Prostate gland (tissue), 2 donors: Measurements from ENCODE around the gene CASKIN1. TPM values are rescaled to one million over a fixed set of nuclear protein-coding genes. Genes with fewer than 3 reads are reported as not detected.

Source experiments
- DNase-seq: peaks from one replicate; pipeline ENCODE4 v3.0.0-alpha.2; 2019; ENCODE audit warnings: low spot score
- H3K27ac ChIP-seq, 2 donors: fragments of 200-600 bp; sonication (generic); 2 replicates each; pipeline ENCODE4 v1.5.1; 2017 to 2019
- H3K27me3 ChIP-seq: fragments of 200-600 bp; sonication (generic); replicated peaks from 2 replicates; pipeline ENCODE4 v1.5.1; 2019; ENCODE audit not compliant: insufficient read depth
- H3K36me3 ChIP-seq, 2 donors: fragments of 200-600 bp; sonication (generic); 1 replicate in 1 of 2; 2 replicates in 1 of 2; pipeline versions ENCODE4 v1.5.1 to v1.8.1; 2017 to 2019
- H3K4me1 ChIP-seq: fragments of 200-600 bp; sonication (generic); replicated peaks from 2 replicates; pipeline ENCODE4 v1.5.1; 2019
- H3K4me3 ChIP-seq, 2 donors: fragments of 200-600 bp; sonication (generic); 2 replicates each; pipeline ENCODE4 v1.5.1; 2017 to 2019
- H3K9me3 ChIP-seq: fragments of 200-600 bp; sonication (generic); 2 replicates; pipeline ENCODE4 v1.5.1; 2017
- CTCF ChIP-seq, 4 experiments: fragments of 200-600 bp in 2 of 4; fragments of 450-650 bp in 2 of 4; sonication (generic) in 2 of 4; IDR thresholded peaks; 1 replicate in 3 of 4; 2 replicates in 1 of 4; pipeline ENCODE4 v1.5.1; 2016 to 2019; ENCODE audit warnings: antibody characterized with exemption in 4 of 4, mild to moderate bottlenecking in 2 of 4, moderate library complexity in 2 of 4
- POLR2A ChIP-seq: fragments of 450-650 bp; IDR thresholded peaks from one replicate; pipeline ENCODE4 v1.6.1; 2016; ENCODE audit warnings: antibody characterized with exemption, mild to moderate bottlenecking
- POLR2AphosphoS5 ChIP-seq: sonication (generic); formaldehyde crosslinking; IDR thresholded peaks from one replicate; pipeline ENCODE4 v1.6.1; 2017; ENCODE audit warnings: antibody characterized with exemption
- WGBS: methylation state at CpG from one replicate; pipeline ENCODE4 v1.1.5; 2018; 5-methylcytosine and 5-hydroxymethylcytosine counted together
- intact Hi-C: fragments of 100-400 bp; cut with DNase I; formaldehyde crosslinking; loops from one replicate; pipeline ENCODE4 v1.14.2; 2022
- total RNA-seq, 2 donors: library from RNA; depleted of rRNA; stranded (reverse); fragments of >200 nt; gene quantifications; one replicate each; pipeline ENCODE4 v1.1.0, GENCODE V29; 2016

Gene CASKIN1
- total RNA-seq, 2 donors from 2014 or later = 0.77 to 5.3 TPM

GRCh38 chr16:2233046-2233775, 36.8 kb upstream of the CASKIN1 start:
- Histone ChIP-seq H3K36me3 (peaks cover 18 to 46% of the 10 kb centered on the region in 2 donors), H3K27me3 (no peaks in the 10 kb centered on the region), H3K4me1 (peaks cover 12% of the 10 kb centered on the region), H3K4me3 (no peak overlapping the region), H3K9me3 (no peaks in the 10 kb centered on the region), H3K27ac (no peak overlapping the region)
- DNase-seq = no peak
- TF ChIP-seq CTCF (IDR thresholded peaks at IDR 0.05) = no peak
- no peak for TF ChIP-seq POLR2AphosphoS5
- no peak for TF ChIP-seq POLR2A
- intact Hi-C loops = no loop called here
- 90% methylated on average over 28 of the region's 28 CpGs for WGBS

- H3K4me3 ChIP-seq = no peak overlapping the region
- peaks cover 18 to 46% of the 10 kb centered on the region in 2 donors for H3K36me3 ChIP-seq
- intact Hi-C loops = no loop called here
- no peaks in the 10 kb centered on the region for H3K27me3 ChIP-seq
- no peaks in the 10 kb centered on the region for H3K9me3 ChIP-seq
- WGBS = 88% methylated on average over 34 of the region's 41 CpGs
- H3K27ac ChIP-seq = no peak overlapping the region
- peaks cover 13% of the 10 kb centered on the region for H3K4me1 ChIP-seq
- TF ChIP-seq POLR2A (no peak), CTCF (IDR thresholded peaks at IDR 0.05) (no peak), POLR2AphosphoS5 (no peak)
- no peak for DNase-seq
Measured at GRCh38 chr16:2232094-2232990, 35.9 kb upstream of the CASKIN1 start.

GRCh38 chr16:2231016-2231931, 34.9 kb upstream of the CASKIN1 start:
- Histone ChIP-seq H3K4me1 (peaks cover 3% of the 10 kb centered on the region), H3K4me3 (no peak overlapping the region), H3K27ac (no peak overlapping the region), H3K27me3 (no peaks in the 10 kb centered on the region), H3K36me3 (peaks cover 18 to 46% of the 10 kb centered on the region in 2 donors), H3K9me3 (no peaks in the 10 kb centered on the region)
- TF ChIP-seq POLR2A (no peak), POLR2AphosphoS5 (no peak), CTCF (IDR thresholded peaks at IDR 0.05) (no peak)
- intact Hi-C loops = no loop called here
- 78% methylated on average over 26 of the region's 29 CpGs for WGBS
- no peak for DNase-seq

GRCh38 chr16:2230376-2230775, 34.0 kb upstream of the CASKIN1 start:
- Histone ChIP-seq H3K4me1 (peaks cover 3% of the 10 kb centered on the region), H3K4me3 (no peak overlapping the region), H3K9me3 (no peaks in the 10 kb centered on the region), H3K36me3 (peaks cover 15 to 45% of the 10 kb centered on the region in 2 donors), H3K27me3 (no peaks in the 10 kb centered on the region), H3K27ac (no peak overlapping the region)
- WGBS = 93% methylated on average over 13 of the region's 13 CpGs
- TF ChIP-seq POLR2AphosphoS5 (no peak), POLR2A (no peak), CTCF (IDR thresholded peaks at IDR 0.05) (no peak)
- intact Hi-C loops = no loop called here
- DNase-seq = no peak
